GM23248 (cell line): ENCODE measurements around the gene RRAS2. TPM values are rescaled to one million over a fixed set of nuclear protein-coding genes. Genes with fewer than 3 reads are reported as not detected.
"Not testable (repeated sequence)": the region's sequence is repeated elsewhere in the genome, so short reads cannot be mapped to it uniquely, and the experiment has no call there.

Experiments
- DNase-seq: peaks from one replicate; pipeline ENCODE4 v3.0.0-alpha.2; 2015
- H2AFZ ChIP-seq: fragments of 200-600 bp; sonication (generic); 2 replicates; pipeline ENCODE4 v1.6.1; 2016; ENCODE audit warnings: antibody characterized with exemption
- H3F3A ChIP-seq: fragments of 200-600 bp; sonication (generic); 2 replicates; pipeline ENCODE4 v1.6.1; 2016; ENCODE audit warnings: mild to moderate bottlenecking, antibody characterized with exemption, mixed run types; ENCODE audit not compliant: insufficient read depth
- H3K27ac ChIP-seq: fragments of 200-600 bp; sonication (generic); 2 replicates; pipeline ENCODE4 v1.5.1; 2016; ENCODE audit warnings: mild to moderate bottlenecking
- H3K27me3 ChIP-seq: fragments of 200-600 bp; sonication (generic); replicated peaks from 2 replicates; pipeline ENCODE4 v1.6.1; 2016; ENCODE audit warnings: mild to moderate bottlenecking; ENCODE audit not compliant: insufficient read depth
- H3K36me3 ChIP-seq: fragments of 200-600 bp; sonication (generic); 2 replicates; pipeline ENCODE4 v1.6.1; 2016; ENCODE audit warnings: low read depth, mild to moderate bottlenecking
- H3K4me1 ChIP-seq: fragments of 200-600 bp; sonication (generic); 2 replicates; pipeline ENCODE4 v1.6.1; 2016; ENCODE audit warnings: mild to moderate bottlenecking; ENCODE audit not compliant: insufficient read depth
- H3K4me2 ChIP-seq: fragments of 200-600 bp; sonication (generic); one replicate; pipeline ENCODE4 v1.6.1; 2016; ENCODE audit warnings: mild to moderate bottlenecking; ENCODE audit not compliant: unreplicated experiment
- H3K4me3 ChIP-seq: fragments of 200-600 bp; sonication (generic); 2 replicates; pipeline ENCODE4 v1.5.1; 2016; ENCODE audit warnings: mild to moderate bottlenecking
- H3K79me2 ChIP-seq: fragments of 200-600 bp; sonication (generic); 2 replicates; pipeline ENCODE4 v1.6.1; 2016; ENCODE audit warnings: mild to moderate bottlenecking; ENCODE audit not compliant: insufficient read depth
- H3K9ac ChIP-seq: fragments of 200-600 bp; sonication (generic); 2 replicates; pipeline ENCODE4 v1.6.1; 2016; ENCODE audit warnings: mild to moderate bottlenecking
- H3K9me2 ChIP-seq: fragments of 200-600 bp; sonication (generic); 2 replicates; pipeline ENCODE4 v1.6.1; 2016; ENCODE audit warnings: mixed run types, mild to moderate bottlenecking, moderate library complexity; ENCODE audit not compliant: insufficient read depth
- H3K9me3 ChIP-seq: fragments of 200-600 bp; sonication (generic); one replicate; pipeline ENCODE4 v1.6.1; 2017; ENCODE audit warnings: low read depth
- H4K20me1 ChIP-seq: fragments of 200-600 bp; sonication (generic); 2 replicates; pipeline ENCODE4 v1.6.0; 2016; ENCODE audit not compliant: insufficient read depth
- EZH2 ChIP-seq: fragments of 200-600 bp; sonication (generic); IDR thresholded peaks from 2 replicates; pipeline ENCODE4 v1.6.1; 2018; ENCODE audit warnings: antibody characterized with exemption, mild to moderate bottlenecking; ENCODE audit not compliant: insufficient read depth, poor library complexity, severe bottlenecking
- EZH2phosphoT487 ChIP-seq: fragments of 200-600 bp; sonication (generic); IDR thresholded peaks from 2 replicates; pipeline ENCODE4 v1.6.1; 2018; ENCODE audit warnings: antibody characterized with exemption, moderate library complexity, mild to moderate bottlenecking, low read depth; ENCODE audit not compliant: insufficient read depth
- WGBS, 2 experiments: methylation state at CpG; one replicate each; pipeline ENCODE4 v1.1.6; 2015 to 2017; ENCODE audit warnings: low lambda C conversion rate in 2 of 2, low coverage in 1 of 2; ENCODE audit errors: missing lambda C conversion rate in 2 of 2; 5-methylcytosine and 5-hydroxymethylcytosine counted together
- in situ Hi-C: fragments of 300-500 bp; cut with MboI; formaldehyde crosslinking; loops from 2 replicates; pipeline ENCODE4 v1.15.0; 2020
- polyA plus RNA-seq: library from polyadenylated mRNA; unstranded; fragments of >200 nt; fragmentation: Nextera tagmentation; extraction: Ambion mirVana; gene quantifications from 2 replicates; pipeline ENCODE4 v1.2.1, GENCODE V29; 2016
- total RNA-seq: library from RNA; depleted of rRNA; stranded (reverse); fragments of >200 nt; shearing (Covaris generic); gene quantifications from 2 replicates; pipeline ENCODE4 v1.2.3, GENCODE V29; 2014

The RRAS2 gene
- total and polyA plus RNA-seq, 2 experiments from 2014 or later = 268 to 382 TPM

DNA sequence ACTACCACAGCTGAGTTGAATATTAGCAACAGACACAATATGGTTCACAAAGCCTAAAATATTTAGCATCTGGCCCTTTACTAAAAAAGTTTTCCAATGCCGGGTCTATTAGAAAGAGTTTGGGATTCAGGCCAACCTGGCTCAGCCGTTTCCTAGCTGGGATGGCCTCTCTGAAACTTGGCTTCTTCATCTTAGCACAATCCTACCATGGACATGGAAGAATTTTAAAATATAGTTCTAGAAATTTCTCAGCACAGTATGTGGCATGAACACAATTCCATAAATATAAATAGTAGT, 103.8 kb downstream of the RRAS2 start:
- Histone ChIP-seq H3K9ac (no peak overlapping the region), H3K4me3 (no peak overlapping the region), H3K4me2 (no peak overlapping the region), H3K4me1 (no peaks in the 10 kb centered on the region; the same call in 1 of the 2 replicates), H4K20me1 (no peaks in the 10 kb centered on the region), H3K9me3 (no peaks in the 10 kb centered on the region), H2AFZ (no peak overlapping the region), H3F3A (peaks cover 42% of the 10 kb centered on the region), H3K79me2 (no peaks in the 10 kb centered on the region), H3K9me2 (no peaks in the 10 kb centered on the region), H3K27ac (no peak overlapping the region), H3K36me3 (no peaks in the 10 kb centered on the region), H3K27me3 (no peaks in the 10 kb centered on the region)
- TF ChIP-seq EZH2 = no peak
- no peak for TF ChIP-seq EZH2phosphoT487
- DNase-seq = peak; percentile 45
- in situ Hi-C loops = no loop called here
- WGBS, 2 experiments = 0 to 2% methylated on average over 2 of the region's 2 CpGs

DNA sequence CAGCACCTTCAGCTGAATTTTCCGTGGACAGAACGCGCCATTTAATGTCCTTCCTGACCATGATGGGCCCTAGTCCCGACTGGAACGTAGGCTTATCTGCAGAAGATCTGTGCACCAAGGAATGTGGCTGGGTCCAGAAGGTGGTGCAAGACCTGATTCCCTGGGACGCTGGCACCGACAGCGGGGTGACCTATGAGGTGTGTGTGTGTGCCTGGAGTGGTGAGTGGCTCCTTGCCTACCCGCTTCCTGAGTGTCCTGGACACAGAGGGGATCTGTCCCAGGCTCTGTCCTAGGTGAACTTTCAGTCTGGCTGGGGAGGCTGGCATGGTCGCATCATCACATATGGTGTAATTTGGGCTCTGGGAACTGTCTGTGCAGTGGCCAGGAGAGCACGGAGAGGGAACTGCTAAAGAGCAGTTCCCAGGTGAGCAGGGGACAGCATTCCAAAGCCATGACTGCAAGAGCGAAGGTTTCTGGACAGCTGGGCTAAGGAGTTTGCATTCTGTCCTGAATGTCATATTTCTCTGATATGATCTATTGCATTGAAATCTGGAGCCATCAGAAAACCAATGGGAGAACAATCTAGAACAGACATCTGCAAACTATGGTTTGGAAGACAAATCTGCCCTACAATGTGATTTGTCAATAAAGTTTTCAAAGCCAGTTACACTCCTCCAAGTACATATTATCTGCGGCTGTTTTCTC, 104.3 kb downstream of the RRAS2 start:
- no peaks in the 10 kb centered on the region for H3K27me3 ChIP-seq
- no peaks in the 10 kb centered on the region for H3K9me2 ChIP-seq
- H3F3A ChIP-seq = peaks cover 39% of the 10 kb centered on the region
- no peak overlapping the region for H3K4me3 ChIP-seq
- in situ Hi-C loops = no loop called here
- TF ChIP-seq EZH2phosphoT487 = no peak
- TF ChIP-seq EZH2 = no peak
- H2AFZ ChIP-seq = no peak overlapping the region
- no peak for DNase-seq
- H4K20me1 ChIP-seq = no peaks in the 10 kb centered on the region
- no peaks in the 10 kb centered on the region for H3K9me3 ChIP-seq
- no peak overlapping the region for H3K4me2 ChIP-seq
- WGBS, 2 experiments = 76 to 79% methylated on average over 13 of the region's 13 CpGs
- H3K27ac ChIP-seq = no peak overlapping the region
- H3K9ac ChIP-seq = no peak overlapping the region
- no peaks in the 10 kb centered on the region; the same call in 1 of the 2 replicates for H3K4me1 ChIP-seq
- H3K36me3 ChIP-seq = no peaks in the 10 kb centered on the region
- no peaks in the 10 kb centered on the region for H3K79me2 ChIP-seq

- Histone ChIP-seq H3K9me3 (no peaks in the 10 kb centered on the region), H4K20me1 (no peaks in the 10 kb centered on the region), H3K4me2 (no peak overlapping the region), H3K36me3 (no peaks in the 10 kb centered on the region), H3K27me3 (no peaks in the 10 kb centered on the region), H3K9ac (no peak overlapping the region), H3K79me2 (no peaks in the 10 kb centered on the region), H2AFZ (no peak overlapping the region), H3K4me3 (no peak overlapping the region), H3F3A (peaks cover 42% of the 10 kb centered on the region), H3K27ac (no peak overlapping the region), H3K9me2 (no peaks in the 10 kb centered on the region), H3K4me1 (no peaks in the 10 kb centered on the region; the same call in 1 of the 2 replicates)
- in situ Hi-C loops = no loop called here
- no peak for DNase-seq
- no peak for TF ChIP-seq EZH2
- no peak for TF ChIP-seq EZH2phosphoT487
- 90% methylated on average over 5 of the region's 5 CpGs for WGBS, 2 experiments
These were observed 105.1 kb downstream of the RRAS2 start for GRCh38 chr11:14253840-14254239.

DNA sequence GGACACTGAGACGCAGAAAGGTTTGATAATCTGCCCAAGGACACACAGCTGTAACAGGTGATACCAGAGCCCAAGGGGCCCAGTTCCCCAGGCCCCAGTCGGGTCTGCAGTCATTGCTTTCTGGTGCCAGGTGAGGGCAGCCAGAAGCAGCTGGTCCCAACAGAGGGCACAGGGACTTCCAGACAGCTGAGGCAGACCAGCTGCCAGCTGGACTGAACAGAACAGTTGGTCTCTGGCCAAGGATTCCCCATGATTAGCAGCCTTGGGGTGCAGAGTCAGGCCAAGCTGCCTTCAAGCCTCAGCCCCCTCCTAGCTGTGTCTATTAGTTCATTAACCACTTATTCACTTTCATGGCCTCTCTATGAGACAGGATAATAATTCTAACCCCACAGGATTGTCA, 105.6 kb downstream of the RRAS2 start:
- Histone ChIP-seq H3K9me3 (no peaks in the 10 kb centered on the region), H3K4me2 (no peak overlapping the region), H3K9ac (no peak overlapping the region), H2AFZ (no peak overlapping the region), H3K79me2 (no peaks in the 10 kb centered on the region), H3K27ac (no peak overlapping the region), H4K20me1 (no peaks in the 10 kb centered on the region), H3K36me3 (no peaks in the 10 kb centered on the region), H3F3A (peaks cover 39% of the 10 kb centered on the region), H3K4me3 (no peak overlapping the region), H3K27me3 (no peaks in the 10 kb centered on the region), H3K9me2 (no peaks in the 10 kb centered on the region), H3K4me1 (no peaks in the 10 kb centered on the region; the same call in 1 of the 2 replicates)
- no peak for DNase-seq
- no peak for TF ChIP-seq EZH2phosphoT487
- no peak for TF ChIP-seq EZH2
- 65 to 75% methylated on average over 2 of the region's 2 CpGs for WGBS, 2 experiments
- in situ Hi-C loops = no loop called here

DNA sequence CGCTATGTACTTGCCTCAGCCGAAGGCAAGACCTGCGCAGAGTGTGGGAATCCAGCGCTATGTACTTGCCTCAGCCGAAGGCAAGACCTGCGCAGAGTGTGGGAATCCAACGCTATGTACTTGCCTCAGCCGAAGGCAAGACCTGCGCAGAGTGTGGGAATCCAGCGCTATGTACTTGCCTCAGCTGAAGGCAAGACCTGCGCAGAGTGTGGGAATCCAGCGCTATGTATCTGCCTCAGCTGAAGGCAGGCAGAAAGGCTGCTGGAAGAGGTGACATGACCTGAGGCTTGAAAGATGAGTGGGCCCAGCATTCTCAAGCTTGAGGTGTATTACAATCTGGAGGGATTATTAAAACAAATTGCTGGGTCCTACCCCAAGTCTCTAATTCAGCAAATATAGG, 106.5 kb downstream of the RRAS2 start:
- H3K4me1 ChIP-seq, H2AFZ ChIP-seq, H3K27ac ChIP-seq, H3K79me2 ChIP-seq, H3K9me3 ChIP-seq, H4K20me1 ChIP-seq, H3K27me3 ChIP-seq, H3K4me2 ChIP-seq, H3K4me3 ChIP-seq, H3K36me3 ChIP-seq, in situ Hi-C loops, DNase-seq, H3K9me2 ChIP-seq, H3K9ac ChIP-seq: not testable (repeated sequence)
- 97 to 98% methylated on average over 3 to 9 of the region's 12 CpGs for WGBS, 2 experiments
- H3F3A ChIP-seq = peaks cover 31% of the 10 kb centered on the region
